GF-D8 (cell line): ENCODE data around the gene NYAP2.

Experiments used
- DNase-seq: peaks from one replicate; lab custom pipeline; 2025; lab: John Stamatoyannopoulos, UW

NYAP2 gene

GRCh38 chr2:225429717-225430116 lies 30.2 kb downstream of the NYAP2 start:
- no peak for DNase-seq

- DNase-seq: no peak
Measured at GRCh38 chr2:225431105-225431863, 31.8 kb downstream of the NYAP2 start.

- no peak for DNase-seq
Measured at GRCh38 chr2:225434014-225434413, 34.5 kb downstream of the NYAP2 start.

DNA sequence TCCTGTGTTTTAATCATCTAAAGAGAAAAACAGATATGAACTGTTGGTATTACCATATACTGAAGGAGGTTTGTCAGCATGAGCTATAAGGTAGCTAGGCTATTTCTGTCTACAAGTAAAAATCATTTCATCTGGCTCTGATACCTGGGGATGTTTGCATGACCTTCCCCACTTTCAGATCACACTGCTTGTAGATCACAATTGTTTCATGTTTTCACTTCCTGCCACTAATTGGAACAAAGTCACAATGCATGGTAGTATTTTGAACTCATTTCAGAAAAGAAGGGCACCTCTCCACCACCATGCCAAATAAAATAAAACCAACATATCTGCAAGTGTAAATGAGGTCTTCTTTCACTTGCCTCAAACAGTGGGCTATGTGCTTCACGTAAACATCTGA lies 37.8 kb downstream of the NYAP2 start:
- no peak for DNase-seq

DNA sequence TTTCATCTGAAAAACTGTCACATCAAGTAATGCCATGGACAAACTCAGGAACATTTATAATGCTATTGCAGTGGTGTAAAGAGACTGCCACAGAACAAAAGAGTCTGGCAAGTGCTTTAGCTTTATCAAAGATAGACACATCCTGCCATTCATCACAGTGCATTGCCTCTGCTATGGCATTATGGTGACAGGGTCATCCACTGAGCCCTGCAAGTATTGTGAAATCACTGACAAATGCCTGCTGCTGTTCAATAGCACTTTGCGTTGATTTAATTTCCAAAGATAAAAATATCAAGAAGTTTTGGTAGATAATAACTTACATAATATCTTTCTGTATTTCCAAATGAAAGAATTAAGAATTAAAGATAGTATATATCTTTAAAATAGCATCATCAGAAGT lies 38.7 kb downstream of the NYAP2 start:
- DNase-seq: no peak

DNA sequence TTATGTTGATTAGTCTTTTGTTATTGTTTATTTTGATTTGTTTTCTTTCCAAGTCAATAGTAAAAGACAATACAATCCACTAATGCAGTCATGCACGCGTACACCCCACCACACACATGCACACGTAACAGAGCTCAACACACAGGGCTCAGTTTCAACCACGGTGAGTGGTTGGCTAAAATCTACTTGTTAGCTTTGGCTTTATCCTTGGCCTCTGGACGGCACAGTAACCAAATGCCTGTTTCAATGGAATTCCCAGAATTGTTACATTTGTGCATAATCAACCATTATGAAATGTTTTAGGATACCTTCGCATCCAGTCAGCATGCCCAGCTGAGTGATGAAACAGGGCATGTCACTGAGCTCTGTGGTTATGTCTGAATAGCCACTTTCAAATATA lies 53.2 kb downstream of the NYAP2 start:
- no peak for DNase-seq

GRCh38 chr2:225454412-225454811 lies 54.9 kb downstream of the NYAP2 start:
- DNase-seq: no peak

- no peak for DNase-seq
Measured at GRCh38 chr2:225456619-225457260, 57.2 kb downstream of the NYAP2 start.

GRCh38 chr2:225457482-225457881 lies 58.0 kb downstream of the NYAP2 start:
- DNase-seq: no peak

- no peak for DNase-seq
Measured at GRCh38 chr2:225458431-225459117, 59.1 kb downstream of the NYAP2 start.

DNA sequence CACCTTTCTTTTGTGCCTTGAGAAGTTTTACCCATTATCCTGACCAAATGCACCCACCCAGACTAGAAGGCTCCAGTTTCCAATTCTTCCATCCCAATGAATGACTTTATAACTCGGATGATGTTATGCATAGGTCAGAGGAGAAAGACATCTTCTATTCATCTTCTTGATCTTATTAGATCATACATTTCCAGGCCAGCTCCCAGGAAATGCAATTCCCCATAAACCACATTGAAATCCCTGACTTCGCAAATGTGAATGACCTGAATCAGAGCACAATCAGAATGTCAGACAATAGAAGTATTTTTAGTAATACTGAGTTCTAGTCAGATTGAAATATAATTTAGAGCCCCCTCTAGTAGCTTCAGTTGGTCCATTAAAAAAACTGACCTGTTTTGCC lies 62.9 kb downstream of the NYAP2 start:
- DNase-seq: no peak

DNA sequence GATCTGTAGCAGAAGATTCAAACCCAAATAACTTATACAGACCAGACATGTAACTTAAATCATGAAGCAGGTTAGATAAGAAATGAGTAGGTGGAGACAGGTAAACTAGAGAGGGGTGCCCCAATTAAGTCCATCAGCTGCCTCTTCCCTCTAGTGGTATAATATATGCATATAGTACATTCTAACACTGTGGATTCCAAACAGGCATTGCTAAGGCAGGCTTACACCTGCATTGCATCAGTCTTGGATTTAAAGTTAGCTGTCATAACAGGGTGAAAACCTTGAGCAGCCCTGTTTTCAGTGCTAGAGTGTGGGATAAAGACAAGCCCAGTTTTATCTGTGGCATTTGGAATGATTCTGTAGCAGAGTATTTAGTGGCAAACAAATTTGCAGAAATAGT lies 63.4 kb downstream of the NYAP2 start:
- DNase-seq: no peak

DNA sequence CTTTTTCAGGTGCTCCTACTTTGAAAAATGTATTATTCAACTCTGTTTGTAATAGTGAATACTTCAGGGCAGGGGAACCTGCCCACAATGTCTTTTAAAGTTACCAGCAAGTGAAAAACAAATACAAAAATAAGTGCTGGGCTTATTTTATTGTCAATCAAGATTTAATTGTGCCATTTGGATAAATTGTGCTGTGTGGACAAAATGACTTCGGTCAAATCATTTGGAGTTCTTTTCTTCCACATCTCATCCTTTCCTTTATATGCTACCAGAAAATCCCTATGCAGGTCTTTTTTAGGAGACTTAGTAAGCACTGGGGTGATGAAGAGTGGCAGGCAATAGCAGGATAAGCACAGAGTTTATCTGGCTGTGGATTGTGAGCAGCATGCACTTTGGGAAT lies 63.9 kb downstream of the NYAP2 start:
- DNase-seq: no peak

- no peak for DNase-seq
Measured at GRCh38 chr2:225464346-225465025, 65.0 kb downstream of the NYAP2 start.

- DNase-seq: no peak
Measured at GRCh38 chr2:225465827-225466226, 66.3 kb downstream of the NYAP2 start.

- DNase-seq: no peak
Measured at GRCh38 chr2:225466891-225467604, 67.5 kb downstream of the NYAP2 start.

GRCh38 chr2:225468131-225468530 lies 68.6 kb downstream of the NYAP2 start:
- no peak for DNase-seq

DNA sequence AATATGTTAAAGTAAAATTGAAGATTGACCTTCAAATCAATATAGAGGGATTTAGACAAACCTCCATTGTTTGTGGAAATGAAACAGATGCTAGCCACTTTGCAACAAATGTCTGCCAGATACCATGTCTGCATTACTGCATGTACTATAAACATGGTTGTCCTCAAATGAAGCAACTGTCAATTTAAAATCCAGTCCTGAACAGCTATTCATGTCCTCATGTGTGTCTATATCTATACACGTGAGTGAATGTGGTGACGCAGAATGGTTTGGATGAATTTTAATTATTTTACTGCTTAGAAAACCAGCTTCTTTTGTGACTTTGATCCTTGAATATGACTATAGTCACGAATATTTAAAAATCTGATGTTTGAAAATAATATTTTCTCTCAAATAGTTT lies 71.5 kb downstream of the NYAP2 start:
- no peak for DNase-seq

DNA sequence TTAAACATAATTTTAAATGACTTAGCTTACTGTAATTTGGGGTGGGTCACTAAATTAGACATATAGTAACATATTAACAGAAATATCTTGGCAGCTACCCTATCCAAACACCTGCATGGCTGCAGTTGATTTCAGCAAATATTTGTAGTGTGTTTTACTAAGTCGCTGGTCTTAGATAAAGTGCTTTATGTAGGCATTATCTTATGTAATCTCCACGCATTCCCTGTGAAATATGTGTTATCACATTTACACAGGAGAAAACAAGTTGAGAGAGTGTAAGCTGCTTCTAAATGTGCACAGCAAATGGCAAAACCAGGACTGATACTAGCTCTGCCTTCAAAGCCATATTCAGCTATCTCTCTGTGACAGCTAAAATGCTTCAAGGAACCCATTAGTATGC lies 72.0 kb downstream of the NYAP2 start:
- DNase-seq: no peak

GRCh38 chr2:225472161-225472560 lies 72.7 kb downstream of the NYAP2 start:
- DNase-seq: no peak

GRCh38 chr2:225479386-225479785 lies 79.9 kb downstream of the NYAP2 start:
- DNase-seq: no peak

GRCh38 chr2:225484751-225485150 lies 85.2 kb downstream of the NYAP2 start:
- no peak for DNase-seq
